NCI-H2196 treated with DMSO at 0.1 percent for 48 hours (cell line): Measurements from ENCODE around the gene PUDP.
"Not testable (repeated sequence)": the region's sequence is repeated elsewhere in the genome, so short reads cannot be mapped to it uniquely, and the experiment has no call there.

Experiments
- DNase-seq: peaks from one replicate; lab custom pipeline; 2025; ENCODE audit not compliant: unreplicated experiment; lab: John Stamatoyannopoulos, UW

Gene PUDP

GRCh38 chrX:7045238-7045955 lies 102.6 kb downstream of the PUDP start:
- no peak for DNase-seq

DNA sequence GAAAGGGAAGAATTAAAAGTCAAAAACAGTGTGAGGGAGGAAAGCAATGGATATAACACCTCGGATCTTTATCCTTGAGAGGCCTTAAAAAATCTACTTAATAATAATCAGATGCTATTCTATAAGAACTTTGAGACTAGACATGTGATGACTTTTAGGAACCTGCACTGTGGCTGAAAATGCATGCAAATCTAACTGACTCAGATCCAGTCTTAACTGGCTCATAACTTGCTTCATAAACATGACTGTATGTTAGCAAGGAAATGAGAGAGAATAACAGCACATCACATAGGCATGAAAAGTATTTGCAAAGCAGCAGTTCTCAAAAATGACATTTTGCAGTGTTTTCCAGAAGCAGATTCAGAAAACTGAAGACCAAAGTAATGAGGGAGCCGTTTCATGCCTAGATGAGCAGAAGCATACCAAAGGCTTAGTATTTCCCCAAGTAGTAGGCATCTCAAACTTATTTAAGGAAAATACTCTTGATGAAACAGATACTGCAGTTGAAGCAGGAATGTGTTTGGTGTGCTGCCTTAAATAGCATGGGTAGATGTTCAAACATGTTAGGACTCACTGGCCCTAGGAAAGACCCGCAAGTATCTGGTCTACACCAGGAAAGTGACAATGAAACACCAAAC lies 104.0 kb downstream of the PUDP start:
- not testable (repeated sequence) for DNase-seq

DNA sequence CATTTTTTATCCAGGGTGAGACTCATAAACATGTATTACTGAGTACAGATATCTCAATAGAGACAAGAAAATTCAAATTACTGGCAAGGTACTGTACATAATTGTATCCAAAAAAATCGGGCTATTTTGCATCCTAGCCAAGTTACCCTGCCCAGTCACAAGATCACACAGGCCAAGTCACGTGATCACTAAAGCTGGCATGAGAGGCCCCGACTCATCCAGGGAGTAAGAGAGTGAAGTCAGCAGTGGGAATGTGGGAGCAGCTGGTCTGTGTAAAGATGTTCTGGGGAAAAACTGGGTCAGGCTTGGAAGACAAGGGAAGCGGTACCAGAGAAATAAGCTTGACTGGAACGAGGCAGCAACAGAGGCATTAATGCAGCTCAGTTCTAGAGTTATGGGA lies 119.7 kb downstream of the PUDP start:
- DNase-seq: no peak

DNA sequence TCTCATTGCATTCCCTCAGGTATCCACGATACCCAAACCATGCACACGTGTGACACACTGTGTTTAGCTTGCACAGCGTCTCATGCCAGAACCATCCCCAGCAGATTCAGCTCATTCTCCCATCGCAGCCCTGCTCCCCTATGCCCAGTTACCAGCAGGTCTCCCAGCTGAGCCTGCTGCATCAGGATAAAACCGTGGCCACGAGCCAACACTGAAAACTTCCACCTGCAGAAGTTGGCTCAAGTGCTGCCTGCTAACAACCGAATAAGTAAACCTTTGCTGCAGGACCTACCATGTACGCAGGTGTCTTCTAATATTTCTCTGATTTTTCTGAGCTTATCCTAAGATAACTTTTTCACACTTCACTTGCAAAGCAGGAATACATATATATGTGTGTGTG lies 120.9 kb downstream of the PUDP start:
- DNase-seq: no peak

DNA sequence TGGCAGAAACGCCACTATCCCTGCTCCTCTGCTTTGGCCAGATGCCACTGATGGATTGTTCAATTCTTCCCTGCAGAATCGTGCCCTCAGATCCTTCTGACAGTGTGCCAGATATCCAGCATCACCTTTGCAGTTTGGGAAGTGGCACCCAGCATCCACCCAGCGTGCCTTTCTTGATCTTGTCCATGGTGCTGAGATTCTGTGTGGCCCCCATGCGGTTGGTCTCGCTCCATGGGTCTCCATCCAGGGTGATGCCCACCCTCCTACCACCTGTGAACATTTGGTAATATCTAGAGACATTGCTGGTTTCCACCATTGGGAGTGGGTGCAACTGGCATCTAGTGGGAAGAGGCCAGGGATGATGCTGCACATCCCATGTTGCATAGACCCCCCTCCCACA lies 121.6 kb downstream of the PUDP start:
- not testable (repeated sequence) for DNase-seq

GRCh38 chrX:7025471-7025870 lies 122.5 kb downstream of the PUDP start:
- no peak for DNase-seq

GRCh38 chrX:7024850-7025249 lies 123.1 kb downstream of the PUDP start:
- no peak for DNase-seq

GRCh38 chrX:7022996-7023395 lies 125.0 kb downstream of the PUDP start:
- not testable (repeated sequence) for DNase-seq

DNA sequence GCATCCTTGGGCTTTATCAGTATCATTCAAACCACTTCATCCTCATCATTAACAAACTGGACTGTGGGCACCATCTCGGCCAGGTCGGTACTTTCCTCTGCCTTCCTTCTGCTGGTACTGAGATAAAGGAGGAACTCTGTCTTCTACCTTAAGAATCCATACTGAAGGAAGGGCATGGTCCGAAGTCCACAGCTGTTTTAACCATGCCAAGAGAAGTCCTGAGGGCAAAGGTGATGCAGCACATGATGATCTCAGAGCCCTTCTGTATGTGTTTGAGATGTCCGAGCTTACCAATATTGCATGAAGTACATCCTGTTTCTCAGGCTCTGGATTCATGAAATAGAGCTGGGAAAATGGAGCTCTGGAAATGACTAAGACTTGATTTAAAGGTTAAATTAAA lies 126.0 kb downstream of the PUDP start:
- DNase-seq: no peak

GRCh38 chrX:7019555-7019954 lies 128.4 kb downstream of the PUDP start:
- DNase-seq: no peak

DNA sequence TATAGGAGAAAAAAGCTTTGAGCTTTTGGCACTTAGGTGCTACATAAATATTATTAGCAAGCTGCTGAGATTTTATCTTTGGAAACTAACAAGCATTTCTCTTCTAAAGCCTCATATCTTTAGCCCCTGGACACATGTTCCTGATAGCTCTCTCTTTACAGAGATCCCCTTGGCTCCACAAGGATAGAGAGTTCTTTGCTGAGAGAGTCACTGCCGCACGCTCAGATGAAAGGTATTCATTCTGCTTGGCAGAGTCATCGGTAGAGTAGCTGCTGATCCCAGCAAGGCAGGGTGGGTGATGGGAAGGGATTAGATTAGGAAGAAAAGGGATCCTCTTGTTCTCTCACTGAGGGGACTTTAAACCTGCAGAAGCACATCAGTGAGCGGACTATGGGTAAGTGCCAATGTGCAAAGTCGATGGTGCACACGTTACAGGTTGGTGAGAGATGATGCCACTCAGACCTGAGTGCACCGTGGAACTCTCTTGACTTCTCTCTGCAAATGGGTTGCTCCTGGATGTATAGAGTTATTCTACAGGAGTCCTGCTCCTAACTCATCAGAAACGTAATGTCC lies 135.6 kb downstream of the PUDP start:
- not testable (repeated sequence) for DNase-seq

GRCh38 chrX:7010897-7011296 lies 137.1 kb downstream of the PUDP start:
- not testable (repeated sequence) for DNase-seq

GRCh38 chrX:7007328-7007727 lies 140.6 kb downstream of the PUDP start:
- not testable (repeated sequence) for DNase-seq
